HG03558 (cell line): Measurements from ENCODE around the gene CPNE4.
"Not testable (repeated sequence)": the region's sequence is repeated elsewhere in the genome, so short reads cannot be mapped to it uniquely, and the experiment has no call there.

Experiments
- ATAC-seq: cut with Tn5 transposase; IDR thresholded peaks from one replicate; pipeline ENCODE4 v1.9.1; 2021; ENCODE audit warnings: moderate number of reproducible peaks; ENCODE audit not compliant: unreplicated experiment; ENCODE audit errors: extremely low read depth

Gene CPNE4

GRCh38 chr3:131972091-131972490, 62.7 kb downstream of the CPNE4 start:
- no peak for ATAC-seq

GRCh38 chr3:131963442-131963841, 71.4 kb downstream of the CPNE4 start:
- ATAC-seq: not testable (repeated sequence)

GRCh38 chr3:131962982-131963381, 71.8 kb downstream of the CPNE4 start:
- no peak for ATAC-seq

GRCh38 chr3:131960324-131960723, 74.5 kb downstream of the CPNE4 start:
- ATAC-seq: no peak

- no peak for ATAC-seq
Measured at GRCh38 chr3:131957980-131958379, 76.8 kb downstream of the CPNE4 start.

GRCh38 chr3:131957511-131957910, 77.3 kb downstream of the CPNE4 start:
- no peak for ATAC-seq

GRCh38 chr3:131948806-131949205, 86.0 kb downstream of the CPNE4 start:
- no peak for ATAC-seq

GRCh38 chr3:131944676-131945075, 90.1 kb downstream of the CPNE4 start:
- ATAC-seq: no peak

- ATAC-seq: no peak
Measured at GRCh38 chr3:131933665-131934064, 101.1 kb downstream of the CPNE4 start.

GRCh38 chr3:131928593-131928992, 106.2 kb downstream of the CPNE4 start:
- no peak for ATAC-seq

GRCh38 chr3:131925571-131925970, 109.2 kb downstream of the CPNE4 start:
- no peak for ATAC-seq

- ATAC-seq: no peak
Measured at GRCh38 chr3:131922356-131922755, 112.5 kb downstream of the CPNE4 start.

GRCh38 chr3:131917006-131917405, 117.8 kb downstream of the CPNE4 start:
- no peak for ATAC-seq

GRCh38 chr3:131914090-131914691, 120.6 kb downstream of the CPNE4 start:
- no peak for ATAC-seq

- ATAC-seq: no peak
Measured at GRCh38 chr3:131912255-131912654, 122.6 kb downstream of the CPNE4 start.

- no peak for ATAC-seq
Measured at GRCh38 chr3:131907796-131908195, 127.0 kb downstream of the CPNE4 start.

GRCh38 chr3:131903988-131904415, 130.8 kb downstream of the CPNE4 start:
- ATAC-seq: no peak

GRCh38 chr3:131901686-131902085, 133.1 kb downstream of the CPNE4 start:
- ATAC-seq: no peak

GRCh38 chr3:131900891-131901290, 133.9 kb downstream of the CPNE4 start:
- ATAC-seq: no peak

- ATAC-seq: no peak
Measured at GRCh38 chr3:131899021-131899420, 135.8 kb downstream of the CPNE4 start.

GRCh38 chr3:131898346-131898745, 136.5 kb downstream of the CPNE4 start:
- ATAC-seq: no peak

- no peak for ATAC-seq
Measured at GRCh38 chr3:131896285-131896684, 138.5 kb downstream of the CPNE4 start.

- ATAC-seq: no peak
Measured at GRCh38 chr3:131895766-131896165, 139.0 kb downstream of the CPNE4 start.
